Erythroblast (primary cell): Measurements from ENCODE around the gene TPCN2.

Experiments used
- GATA1 ChIP-seq: IDR thresholded peaks from 2 replicates; pipeline ENCODE4 v1.6.1; 2011; ENCODE audit warnings: low read depth, mild to moderate bottlenecking, control low read depth, low read length, moderate library complexity
- POLR2A ChIP-seq: IDR thresholded peaks from 2 replicates; pipeline ENCODE4 v1.6.1; 2011; ENCODE audit warnings: mild to moderate bottlenecking, low read length

- TF ChIP-seq POLR2A = no peak
- TF ChIP-seq GATA1 = no peak
Observed at GRCh38 chr11:69033431-69033830, 15.3 kb upstream of the TPCN2 start.
